Pancreas (tissue), 10 donors: ENCODE results near the gene ZNF747. TPM values are rescaled to one million over a fixed set of nuclear protein-coding genes. Genes with fewer than 3 reads are reported as not detected.

ENCODE experiments used
- ATAC-seq, 4 donors: fragments of 200-7000 bp; cut with Tn5 transposase; one replicate each; pipeline versions ENCODE4 v1.8.0 to v1.9.1; 2020; ENCODE audit warnings: mild to moderate bottlenecking in 4 of 4, moderate library complexity in 4 of 4
- DNase-seq, 6 donors: peaks; one replicate each; pipeline ENCODE4 v3.0.0-alpha.2; 2020
- FAIRE-seq: peaks from 2 replicates; lab custom pipeline; 2012; peaks lifted over from hg19 to GRCh38; lab: Jason Lieb, UNC
- H3K27ac ChIP-seq, 4 donors: fragments of 200-600 bp; sonication (generic); 1 replicate in 3 of 4; 2 replicates in 1 of 4; pipeline versions ENCODE4 v1.5.0 to v1.8.0; 2020
- H3K27me3 ChIP-seq, 4 donors: fragments of 200-600 bp; one replicate each; pipeline ENCODE4 v1.8.0; 2021
- H3K36me3 ChIP-seq, 3 donors: fragments of 200-600 bp; sonication (generic) in 1 of 3; one replicate each; pipeline versions ENCODE4 v1.5.0 to v1.8.0; 2020 to 2021
- H3K4me1 ChIP-seq, 3 donors: fragments of 200-600 bp; one replicate each; pipeline ENCODE4 v1.8.0; 2021
- H3K4me3 ChIP-seq, 4 donors: fragments of 200-600 bp; sonication (generic) in 2 of 4; one replicate each; pipeline versions ENCODE4 v1.5.0 to v1.8.0; 2020 to 2021
- H3K9me3 ChIP-seq, 4 donors: fragments of 200-600 bp; one replicate each; pipeline ENCODE4 v1.8.0; 2021
- CTCF ChIP-seq, 4 donors: fragments of 200-600 bp; sonication (generic) in 3 of 4; IDR thresholded peaks; one replicate each; pipeline versions ENCODE4 v1.5.0 to v1.8.0; 2021; ENCODE audit warnings: antibody characterized with exemption in 4 of 4
- WGBS, 2 donors: extraction: QIAGEN DNeasy Blood & Tissue Kit; methylation state at CpG; one replicate each; pipeline ENCODE4 v1.1.7; 2013; 5-methylcytosine and 5-hydroxymethylcytosine counted together
- intact Hi-C, 3 donors: fragments of 100-400 bp; cut with DNase I; formaldehyde crosslinking; loops; one replicate each; pipeline versions ENCODE4 v1.11.1 to v1.14.2; 2022
- polyA plus RNA-seq, 2 donors: library from polyadenylated mRNA; stranded (reverse); fragments of 200-250 nt; gene quantifications; one replicate each; pipeline ENCODE4 v1.2.3, GENCODE V29; 2013
- total RNA-seq, 6 donors: library from RNA; stranded (reverse); fragmentation: NEBNext Ultra II Directional in 4 of 6; extraction: Animal tissue kit (Norgen Biotek cat#: 25700) in 4 of 6; gene quantifications; one replicate each; pipeline versions ENCODE4 v1.2.1 to v1.2.4, GENCODE V29; 2021 to 2023
- donor health status: healthy with polysubstance abuse.
- donor health status: DM: no; HTN: no; CAD: no; lungs with moderate emphysema.
- donor health status: DM: no; HTN: no; CAD: no.
- donor health status: control.
- donor health status: control.
- donor health status: Bipolar disorder and iron deficiency.
- donor health status: DM: yes; HTN: yes; CAD: no.
- donor health status: DM: no; HTN: no; CAD: no.
- donor health status: DM: no; HTN: no; CAD: no.
- donor health status: DM: yes; HTN: yes; CAD: no.

Gene ZNF747
- total and polyA plus RNA-seq, 8 donors, result 2.7 to 6.9 (median 5.2) TPM

- 93 to 94% methylated on average over 63 to 69 of the region's 69 CpGs for WGBS, 2 donors
- peak in 1 of 6 donors; percentile 42 for DNase-seq
- FAIRE-seq, result no peak
- TF ChIP-seq CTCF (IDR thresholded peaks at IDR 0.05), result no peak
- Histone ChIP-seq H3K4me1 (peaks cover 0 to 10% (median 0%) of the 10 kb centered on the region in 3 donors), H3K4me3 (no peak overlapping the region), H3K27me3 (no peaks in the 10 kb centered on the region), H3K27ac (no peak overlapping the region), H3K9me3 (no peaks in the 10 kb centered on the region), H3K36me3 (peaks cover 0 to 16% (median 7%) of the 10 kb centered on the region in 3 donors)
- ATAC-seq, result no peak
- intact Hi-C loops, result no loop called here
These were observed 20.9 kb upstream of the ZNF747 start for GRCh38 chr16:30555315-30556124.

- no peak for DNase-seq
- ATAC-seq, result no peak
- no peak for TF ChIP-seq CTCF (IDR thresholded peaks at IDR 0.05)
- 91 to 93% methylated on average over 18 of the region's 18 CpGs for WGBS, 2 donors
- no peaks in the 10 kb centered on the region for H3K27me3 ChIP-seq
- H3K4me1 ChIP-seq, result peaks cover 0 to 10% (median 0%) of the 10 kb centered on the region in 3 donors
- intact Hi-C loops, result no loop called here
- H3K4me3 ChIP-seq, result no peak overlapping the region
- H3K9me3 ChIP-seq, result no peaks in the 10 kb centered on the region
- no peak for FAIRE-seq
- no peak overlapping the region for H3K27ac ChIP-seq
- H3K36me3 ChIP-seq, result peaks cover 0 to 16% (median 7%) of the 10 kb centered on the region in 3 donors
These were observed 20.1 kb upstream of the ZNF747 start for GRCh38 chr16:30554557-30555314.

- H3K4me1 ChIP-seq, result peaks cover 0 to 6% (median 0%) of the 10 kb centered on the region in 3 donors
- H3K9me3 ChIP-seq, result no peaks in the 10 kb centered on the region
- intact Hi-C loops, result no loop called here
- no peak for DNase-seq
- ATAC-seq, result no peak
- WGBS, 2 donors, result 94 to 100% methylated on average over 2 of the region's 2 CpGs
- FAIRE-seq, result no peak
- H3K4me3 ChIP-seq, result no peak overlapping the region
- H3K27ac ChIP-seq, result no peak overlapping the region
- no peaks in the 10 kb centered on the region for H3K27me3 ChIP-seq
- TF ChIP-seq CTCF (IDR thresholded peaks at IDR 0.05), result no peak
- peaks cover 0 to 16% (median 7%) of the 10 kb centered on the region in 3 donors for H3K36me3 ChIP-seq
These were observed 18.8 kb upstream of the ZNF747 start for GRCh38 chr16:30553393-30553899.

GRCh38 chr16:30552956-30553355, 18.3 kb upstream of the ZNF747 start:
- intact Hi-C loops, result no loop called here
- no peak for DNase-seq
- Histone ChIP-seq H3K9me3 (no peaks in the 10 kb centered on the region), H3K27ac (no peak overlapping the region), H3K4me3 (no peak overlapping the region), H3K27me3 (no peaks in the 10 kb centered on the region), H3K4me1 (peaks cover 0 to 6% (median 0%) of the 10 kb centered on the region in 3 donors), H3K36me3 (peaks cover 0 to 16% (median 7%) of the 10 kb centered on the region in 3 donors)
- WGBS, 2 donors, result 89% methylated on average over 4 of the region's 4 CpGs
- no peak for TF ChIP-seq CTCF (IDR thresholded peaks at IDR 0.05)
- FAIRE-seq, result no peak
- no peak for ATAC-seq
